SK-N-SH treated with all-trans-retinoic acid at 6 μM for 48 hours (cell line): ENCODE data around the gene TRIM44.

Experiments used
- ATAC-seq: fragments of 200-7000 bp; cut with Tn5 transposase; 3 replicates; pipeline ENCODE4 v1.9.1; 2020; ENCODE audit warnings: mild to moderate bottlenecking, moderate library complexity
- ARNTL ChIP-seq: fragments of 450-650 bp; formaldehyde crosslinking; IDR thresholded peaks from 2 replicates; pipeline ENCODE4 v1.5.0; 2020; ENCODE audit warnings: low read depth, mild to moderate bottlenecking, moderate library complexity, borderline replicate concordance
- BACH2 ChIP-seq: fragments of 250-450 bp; sonication (Bioruptor Pico); IDR thresholded peaks from 2 replicates; pipeline ENCODE4 v1.9.0; 2021; ENCODE audit warnings: mild to moderate bottlenecking, borderline replicate concordance
- CSDC2 ChIP-seq: fragments of 250-450 bp; sonication (Bioruptor Pico); IDR thresholded peaks from 2 replicates; pipeline ENCODE4 v1.5.0; 2020; ENCODE audit warnings: mild to moderate bottlenecking, moderate library complexity
- ESRRG ChIP-seq: fragments of 250-450 bp; sonication (Bioruptor Pico); IDR thresholded peaks from 2 replicates; pipeline ENCODE4 v1.6.1; 2021; ENCODE audit warnings: mild to moderate bottlenecking
- ISL1 ChIP-seq: fragments of 250-450 bp; sonication (Bioruptor Pico); IDR thresholded peaks from 2 replicates; pipeline ENCODE4 v2.1.2; 2022; ENCODE audit warnings: mild to moderate bottlenecking, moderate library complexity
- OSR1 ChIP-seq: fragments of 250-450 bp; sonication (Bioruptor Pico); IDR thresholded peaks from 2 replicates; pipeline ENCODE4 v1.8.0; 2022; ENCODE audit warnings: moderate library complexity, mild to moderate bottlenecking, inconsistent platforms
- PPARA ChIP-seq: fragments of 250-450 bp; sonication (Bioruptor Pico); IDR thresholded peaks from 2 replicates; pipeline ENCODE4 v1.5.0; 2020; ENCODE audit warnings: mild to moderate bottlenecking, borderline replicate concordance
- RARB ChIP-seq: fragments of 250-450 bp; sonication (Bioruptor Pico); IDR thresholded peaks from 2 replicates; pipeline ENCODE4 v1.8.0; 2021; ENCODE audit warnings: mild to moderate bottlenecking, moderate library complexity
- SNAI2 ChIP-seq: fragments of 250-450 bp; sonication (Bioruptor Pico); IDR thresholded peaks from 2 replicates; pipeline ENCODE4 v1.5.0; 2020; ENCODE audit warnings: mild to moderate bottlenecking, moderate library complexity
- TOX ChIP-seq: fragments of 250-450 bp; sonication (Bioruptor Pico); IDR thresholded peaks from 2 replicates; pipeline ENCODE4 v1.8.0; 2021; ENCODE audit warnings: mild to moderate bottlenecking, moderate library complexity, borderline replicate concordance
- ZFP3 ChIP-seq: fragments of 250-450 bp; sonication (Bioruptor Pico); IDR thresholded peaks from 2 replicates; pipeline ENCODE4 v1.5.0; 2020; ENCODE audit warnings: mild to moderate bottlenecking, moderate library complexity
- ZFP30 ChIP-seq: fragments of 450-650 bp; formaldehyde crosslinking; IDR thresholded peaks from 2 replicates; pipeline ENCODE4 v1.5.0; 2022; ENCODE audit warnings: mild to moderate bottlenecking, moderate library complexity
- ZNF565 ChIP-seq: fragments of 450-650 bp; formaldehyde crosslinking; conservative IDR thresholded peaks from 2 replicates; pipeline ENCODE4 v1.5.0; 2020; ENCODE audit warnings: low read depth, mild to moderate bottlenecking, moderate library complexity
- ZNF70 ChIP-seq: fragments of 450-650 bp; formaldehyde crosslinking; IDR thresholded peaks from 2 replicates; pipeline ENCODE4 v1.5.0; 2020; ENCODE audit warnings: mild to moderate bottlenecking, moderate library complexity
- ZNF8 ChIP-seq: fragments of 450-650 bp; formaldehyde crosslinking; IDR thresholded peaks from 2 replicates; pipeline ENCODE4 v1.5.0; 2020; ENCODE audit warnings: mild to moderate bottlenecking, moderate library complexity
- TF ChIP-seq, protein P1 (sequence below): fragments of 250-450 bp; sonication (Bioruptor Pico); IDR thresholded peaks from 2 replicates; pipeline ENCODE4 v1.5.1; 2021; ENCODE audit warnings: mild to moderate bottlenecking, moderate library complexity
- TF ChIP-seq, protein P2 (sequence below): fragments of 250-450 bp; sonication (Bioruptor Pico); IDR thresholded peaks from 2 replicates; pipeline ENCODE4 v1.8.0; 2021; ENCODE audit warnings: low read depth, mild to moderate bottlenecking, moderate library complexity, borderline replicate concordance
- TF ChIP-seq, protein P3 (sequence below): fragments of 250-450 bp; sonication (Bioruptor Pico); IDR thresholded peaks from 2 replicates; pipeline ENCODE4 v1.8.0; 2020; ENCODE audit warnings: mild to moderate bottlenecking, moderate library complexity, borderline replicate concordance
- TF ChIP-seq, protein P4 (sequence below): fragments of 250-450 bp; sonication (Bioruptor Pico); IDR thresholded peaks from 2 replicates; pipeline ENCODE4 v1.5.0; 2020; ENCODE audit warnings: mild to moderate bottlenecking, moderate library complexity
- TF ChIP-seq, protein P5 (sequence below): fragments of 250-450 bp; sonication (Bioruptor Pico); IDR thresholded peaks from 2 replicates; pipeline ENCODE4 v1.5.1; 2020; ENCODE audit warnings: low read depth, mild to moderate bottlenecking, moderate library complexity

The TRIM44 gene

DNA sequence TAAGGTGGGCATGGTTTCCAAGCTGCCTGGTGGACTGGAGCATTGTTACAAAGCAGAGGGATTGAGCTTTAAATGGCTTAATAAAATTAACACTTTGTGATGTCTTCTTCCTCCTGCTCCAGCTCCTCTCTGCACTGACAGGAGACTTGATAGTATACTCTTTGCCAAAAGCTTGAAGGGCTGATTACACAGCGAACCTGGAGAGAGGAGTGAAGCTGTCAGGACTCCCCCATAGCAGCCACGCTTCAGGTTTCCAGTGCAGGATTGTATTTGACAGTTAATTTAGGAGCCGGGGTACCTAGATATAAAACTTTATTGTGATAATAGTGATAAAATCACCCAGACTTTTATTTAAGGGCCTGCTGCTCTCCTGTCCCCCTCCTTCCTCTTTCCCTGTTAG lies 50.0 kb downstream of the TRIM44 start:
- no peak for TF ChIP-seq OSR1
- TF ChIP-seq ZNF8 (CRISPR knock-in tag) = no peak
- no peak for TF ChIP-seq ARNTL (CRISPR knock-in tag)
- TF ChIP-seq, protein P1, sequence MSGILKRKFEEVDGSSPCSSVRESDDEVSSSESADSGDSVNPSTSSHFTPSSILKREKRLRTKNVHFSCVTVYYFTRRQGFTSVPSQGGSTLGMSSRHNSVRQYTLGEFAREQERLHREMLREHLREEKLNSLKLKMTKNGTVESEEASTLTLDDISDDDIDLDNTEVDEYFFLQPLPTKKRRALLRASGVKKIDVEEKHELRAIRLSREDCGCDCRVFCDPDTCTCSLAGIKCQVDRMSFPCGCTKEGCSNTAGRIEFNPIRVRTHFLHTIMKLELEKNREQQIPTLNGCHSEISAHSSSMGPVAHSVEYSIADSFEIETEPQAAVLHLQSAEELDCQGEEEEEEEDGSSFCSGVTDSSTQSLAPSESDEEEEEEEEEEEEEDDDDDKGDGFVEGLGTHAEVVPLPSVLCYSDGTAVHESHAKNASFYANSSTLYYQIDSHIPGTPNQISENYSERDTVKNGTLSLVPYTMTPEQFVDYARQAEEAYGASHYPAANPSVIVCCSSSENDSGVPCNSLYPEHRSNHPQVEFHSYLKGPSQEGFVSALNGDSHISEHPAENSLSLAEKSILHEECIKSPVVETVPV = no peak
- no peak for TF ChIP-seq ZNF70 (CRISPR knock-in tag)
- TF ChIP-seq, protein P2, sequence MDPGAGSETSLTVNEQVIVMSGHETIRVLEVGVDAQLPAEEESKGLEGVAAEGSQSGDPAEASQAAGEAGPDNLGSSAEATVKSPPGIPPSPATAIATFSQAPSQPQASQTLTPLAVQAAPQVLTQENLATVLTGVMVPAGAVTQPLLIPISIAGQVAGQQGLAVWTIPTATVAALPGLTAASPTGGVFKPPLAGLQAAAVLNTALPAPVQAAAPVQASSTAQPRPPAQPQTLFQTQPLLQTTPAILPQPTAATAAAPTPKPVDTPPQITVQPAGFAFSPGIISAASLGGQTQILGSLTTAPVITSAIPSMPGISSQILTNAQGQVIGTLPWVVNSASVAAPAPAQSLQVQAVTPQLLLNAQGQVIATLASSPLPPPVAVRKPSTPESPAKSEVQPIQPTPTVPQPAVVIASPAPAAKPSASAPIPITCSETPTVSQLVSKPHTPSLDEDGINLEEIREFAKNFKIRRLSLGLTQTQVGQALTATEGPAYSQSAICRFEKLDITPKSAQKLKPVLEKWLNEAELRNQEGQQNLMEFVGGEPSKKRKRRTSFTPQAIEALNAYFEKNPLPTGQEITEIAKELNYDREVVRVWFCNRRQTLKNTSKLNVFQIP (CRISPR knock-in tag) = no peak
- TF ChIP-seq, protein P3, sequence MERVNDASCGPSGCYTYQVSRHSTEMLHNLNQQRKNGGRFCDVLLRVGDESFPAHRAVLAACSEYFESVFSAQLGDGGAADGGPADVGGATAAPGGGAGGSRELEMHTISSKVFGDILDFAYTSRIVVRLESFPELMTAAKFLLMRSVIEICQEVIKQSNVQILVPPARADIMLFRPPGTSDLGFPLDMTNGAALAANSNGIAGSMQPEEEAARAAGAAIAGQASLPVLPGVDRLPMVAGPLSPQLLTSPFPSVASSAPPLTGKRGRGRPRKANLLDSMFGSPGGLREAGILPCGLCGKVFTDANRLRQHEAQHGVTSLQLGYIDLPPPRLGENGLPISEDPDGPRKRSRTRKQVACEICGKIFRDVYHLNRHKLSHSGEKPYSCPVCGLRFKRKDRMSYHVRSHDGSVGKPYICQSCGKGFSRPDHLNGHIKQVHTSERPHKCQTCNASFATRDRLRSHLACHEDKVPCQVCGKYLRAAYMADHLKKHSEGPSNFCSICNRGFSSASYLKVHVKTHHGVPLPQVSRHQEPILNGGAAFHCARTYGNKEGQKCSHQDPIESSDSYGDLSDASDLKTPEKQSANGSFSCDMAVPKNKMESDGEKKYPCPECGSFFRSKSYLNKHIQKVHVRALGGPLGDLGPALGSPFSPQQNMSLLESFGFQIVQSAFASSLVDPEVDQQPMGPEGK (CRISPR knock-in tag) = no peak
- no peak for TF ChIP-seq SNAI2 (CRISPR knock-in tag)
- TF ChIP-seq RARB (CRISPR knock-in tag) = no peak
- no peak for TF ChIP-seq ESRRG (CRISPR knock-in tag)
- TF ChIP-seq, protein P4, sequence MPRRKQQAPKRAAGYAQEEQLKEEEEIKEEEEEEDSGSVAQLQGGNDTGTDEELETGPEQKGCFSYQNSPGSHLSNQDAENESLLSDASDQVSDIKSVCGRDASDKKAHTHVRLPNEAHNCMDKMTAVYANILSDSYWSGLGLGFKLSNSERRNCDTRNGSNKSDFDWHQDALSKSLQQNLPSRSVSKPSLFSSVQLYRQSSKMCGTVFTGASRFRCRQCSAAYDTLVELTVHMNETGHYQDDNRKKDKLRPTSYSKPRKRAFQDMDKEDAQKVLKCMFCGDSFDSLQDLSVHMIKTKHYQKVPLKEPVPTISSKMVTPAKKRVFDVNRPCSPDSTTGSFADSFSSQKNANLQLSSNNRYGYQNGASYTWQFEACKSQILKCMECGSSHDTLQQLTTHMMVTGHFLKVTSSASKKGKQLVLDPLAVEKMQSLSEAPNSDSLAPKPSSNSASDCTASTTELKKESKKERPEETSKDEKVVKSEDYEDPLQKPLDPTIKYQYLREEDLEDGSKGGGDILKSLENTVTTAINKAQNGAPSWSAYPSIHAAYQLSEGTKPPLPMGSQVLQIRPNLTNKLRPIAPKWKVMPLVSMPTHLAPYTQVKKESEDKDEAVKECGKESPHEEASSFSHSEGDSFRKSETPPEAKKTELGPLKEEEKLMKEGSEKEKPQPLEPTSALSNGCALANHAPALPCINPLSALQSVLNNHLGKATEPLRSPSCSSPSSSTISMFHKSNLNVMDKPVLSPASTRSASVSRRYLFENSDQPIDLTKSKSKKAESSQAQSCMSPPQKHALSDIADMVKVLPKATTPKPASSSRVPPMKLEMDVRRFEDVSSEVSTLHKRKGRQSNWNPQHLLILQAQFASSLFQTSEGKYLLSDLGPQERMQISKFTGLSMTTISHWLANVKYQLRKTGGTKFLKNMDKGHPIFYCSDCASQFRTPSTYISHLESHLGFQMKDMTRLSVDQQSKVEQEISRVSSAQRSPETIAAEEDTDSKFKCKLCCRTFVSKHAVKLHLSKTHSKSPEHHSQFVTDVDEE (CRISPR knock-in tag) = no peak
- no peak for TF ChIP-seq ISL1 (CRISPR knock-in tag)
- no peak for ATAC-seq

DNA sequence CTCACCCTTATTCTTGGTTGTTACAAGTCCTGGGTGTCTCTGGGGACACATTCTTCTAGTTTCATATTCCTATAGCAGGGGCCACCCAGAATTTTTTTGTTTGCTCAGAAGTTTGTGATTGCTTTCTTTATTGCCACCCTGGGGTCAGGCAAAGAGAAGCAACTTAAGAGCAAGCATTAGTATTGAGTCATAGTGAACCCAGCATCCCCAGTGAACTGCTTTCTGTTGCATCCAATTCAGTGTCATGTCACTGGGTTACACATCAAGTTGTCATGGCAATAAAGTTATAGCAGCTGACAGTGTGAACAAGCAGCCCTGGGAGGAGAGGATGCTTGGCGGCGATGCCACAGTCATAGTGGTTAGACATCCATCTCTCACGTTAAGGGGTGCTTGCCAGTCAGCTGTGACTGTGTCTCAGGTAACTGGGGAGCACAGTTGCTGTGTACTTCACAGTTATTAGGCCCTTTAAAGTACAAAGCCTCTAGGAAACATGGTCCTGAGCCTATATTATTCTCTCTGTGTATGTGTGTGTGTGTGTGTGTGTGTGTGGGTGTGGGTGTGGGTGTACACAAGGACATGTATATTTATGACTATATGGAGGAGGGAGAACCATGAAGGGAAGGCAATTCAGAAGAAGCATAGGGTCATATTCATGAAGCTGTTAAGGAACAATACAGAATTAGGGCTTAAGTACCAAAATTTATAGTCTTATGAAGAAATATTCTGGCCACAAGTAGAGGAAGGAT lies 52.5 kb downstream of the TRIM44 start:
- ATAC-seq = no peak
- TF ChIP-seq ARNTL (CRISPR knock-in tag) (no peak), RARB (CRISPR knock-in tag) (no peak), ZFP3 (CRISPR knock-in tag) (no peak), ESRRG (CRISPR knock-in tag) (no peak), OSR1 (no peak), PPARA (CRISPR knock-in tag) (no peak), ISL1 (CRISPR knock-in tag) (no peak), CSDC2 (no peak), ZNF565 (no peak), ZFP30 (CRISPR knock-in tag) (no peak), BACH2 (no peak), TOX (CRISPR knock-in tag) (no peak), SNAI2 (CRISPR knock-in tag) (no peak)
- TF ChIP-seq, protein P2 (CRISPR knock-in tag) = no peak
- TF ChIP-seq, protein P3 (CRISPR knock-in tag) = no peak
- TF ChIP-seq, protein P4 (CRISPR knock-in tag) = no peak
- TF ChIP-seq, protein P1 = no peak
- TF ChIP-seq, protein P5, sequence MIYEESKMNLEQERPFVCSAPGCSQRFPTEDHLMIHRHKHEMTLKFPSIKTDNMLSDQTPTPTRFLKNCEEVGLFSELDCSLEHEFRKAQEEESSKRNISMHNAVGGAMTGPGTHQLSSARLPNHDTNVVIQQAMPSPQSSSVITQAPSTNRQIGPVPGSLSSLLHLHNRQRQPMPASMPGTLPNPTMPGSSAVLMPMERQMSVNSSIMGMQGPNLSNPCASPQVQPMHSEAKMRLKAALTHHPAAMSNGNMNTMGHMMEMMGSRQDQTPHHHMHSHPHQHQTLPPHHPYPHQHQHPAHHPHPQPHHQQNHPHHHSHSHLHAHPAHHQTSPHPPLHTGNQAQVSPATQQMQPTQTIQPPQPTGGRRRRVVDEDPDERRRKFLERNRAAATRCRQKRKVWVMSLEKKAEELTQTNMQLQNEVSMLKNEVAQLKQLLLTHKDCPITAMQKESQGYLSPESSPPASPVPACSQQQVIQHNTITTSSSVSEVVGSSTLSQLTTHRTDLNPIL (CRISPR knock-in tag) = no peak
